ENCODE data around the gene SPOCK1.

SPOCK1 gene

GRCh38 chr5:137268646-137269045 lies 230.5 kb downstream of the SPOCK1 start:
- H2AK5ac ChIP-seq (ENCODE audit: low read length, severe bottlenecking): no peak overlapping the region
- H3K79me1 ChIP-seq (replicated peaks; ENCODE audit: low read length, poor library complexity, severe bottlenecking): no peaks in the 10 kb centered on the region
- WGBS: no CpG with 5 or more reads among the region's 1 CpG

GRCh38 chr5:137266186-137266585 lies 232.9 kb downstream of the SPOCK1 start:
- H3K14ac ChIP-seq (ENCODE audit: low read length in 2 of 2): no peak overlapping the region

More at GRCh38 chr5:137268646-137269045, 230.5 kb downstream of the SPOCK1 start:
- Histone ChIP-seq H3K9me3 (ENCODE audit: control insufficient read depth, low read length) (no peaks in the 10 kb centered on the region), H3K27ac (ENCODE audit: low read length, poor library complexity, severe bottlenecking) (no peak overlapping the region), H3K9ac (ENCODE audit: low read length) (no peak overlapping the region), H4K8ac (ENCODE audit: low read length) (no peak overlapping the region), H3K4me3 (ENCODE audit: insufficient read depth in 1 of 2, low read depth in 1 of 2, low read length in 2 of 2) (no peak overlapping the region), H3K4me1 (ENCODE audit: control insufficient read depth, insufficient read depth, low read depth, low read length) (no peaks in the 10 kb centered on the region), H2AFZ (ENCODE audit: low read depth, low read length) (no peak overlapping the region), H3K14ac (ENCODE audit: low read length in 2 of 2) (no peak overlapping the region), H3K4ac (ENCODE audit: low read depth in 1 of 2, low read length in 2 of 2) (no peak overlapping the region), H2BK120ac (ENCODE audit: low read depth, low read length) (no peak overlapping the region), H4K91ac (ENCODE audit: low read length) (no peak overlapping the region), H2BK15ac (ENCODE audit: low read depth, poor library complexity, severe bottlenecking) (no peak overlapping the region), H2BK12ac (ENCODE audit: low read length in 2 of 2) (no peak overlapping the region), H3K4me2 (ENCODE audit: low read length, poor library complexity, severe bottlenecking) (no peak overlapping the region), H3K23ac (ENCODE audit: low read length in 2 of 2) (no peak overlapping the region), H3K36me3 (ENCODE audit: control insufficient read depth in 1 of 2, insufficient read depth in 2 of 2, low read depth in 1 of 2, low read length in 2 of 2) (no peaks in the 10 kb centered on the region), H3K18ac (ENCODE audit: low read depth in 1 of 2, low read length in 2 of 2) (no peak overlapping the region), H3K27me3 (ENCODE audit: control insufficient read depth in 1 of 2, insufficient read depth in 1 of 2, low read length in 2 of 2) (peaks cover 0 to 22% of the 10 kb centered on the region in 2 experiments), H2BK5ac (ENCODE audit: low read depth, low read length, poor library complexity, severe bottlenecking) (no peak overlapping the region)
- no peak for DNase-seq

GRCh38 chr5:137265457-137265856 lies 233.7 kb downstream of the SPOCK1 start:
- no peak overlapping the region for H2AK5ac ChIP-seq (ENCODE audit: low read length, severe bottlenecking)
- no peak overlapping the region for H3K23ac ChIP-seq (ENCODE audit: low read length in 2 of 2)
- peaks cover 0 to 52% of the 10 kb centered on the region in 2 experiments for H3K27me3 ChIP-seq (ENCODE audit: control insufficient read depth in 1 of 2, insufficient read depth in 1 of 2, low read length in 2 of 2)
- no peak overlapping the region for H2BK5ac ChIP-seq (ENCODE audit: low read depth, low read length, poor library complexity, severe bottlenecking)
- no peak overlapping the region for H3K18ac ChIP-seq (ENCODE audit: low read depth in 1 of 2, low read length in 2 of 2)
- H3K9ac ChIP-seq (ENCODE audit: low read length): no peak overlapping the region
- no peak overlapping the region for H3K4ac ChIP-seq (ENCODE audit: low read depth in 1 of 2, low read length in 2 of 2)
- no peak overlapping the region for H4K91ac ChIP-seq (ENCODE audit: low read length)
- no peaks in the 10 kb centered on the region for H3K36me3 ChIP-seq (ENCODE audit: control insufficient read depth in 1 of 2, insufficient read depth in 2 of 2, low read depth in 1 of 2, low read length in 2 of 2)
- WGBS: 100% methylated on average over 1 of the region's 1 CpG
- H2BK12ac ChIP-seq (ENCODE audit: low read length in 2 of 2): no peak overlapping the region
- no peak overlapping the region for H2BK15ac ChIP-seq (ENCODE audit: low read depth, poor library complexity, severe bottlenecking)
- no peak for DNase-seq
- H3K14ac ChIP-seq (ENCODE audit: low read length in 2 of 2): no peak overlapping the region
- no peaks in the 10 kb centered on the region for H3K9me3 ChIP-seq (ENCODE audit: control insufficient read depth, low read length)
- no peak overlapping the region for H3K27ac ChIP-seq (ENCODE audit: low read length, poor library complexity, severe bottlenecking)
- no peak overlapping the region for H2BK120ac ChIP-seq (ENCODE audit: low read depth, low read length)
- no peaks in the 10 kb centered on the region for H3K4me1 ChIP-seq (ENCODE audit: control insufficient read depth, insufficient read depth, low read depth, low read length)
- H3K4me2 ChIP-seq (ENCODE audit: low read length, poor library complexity, severe bottlenecking): no peak overlapping the region
- no peaks in the 10 kb centered on the region for H3K79me1 ChIP-seq (replicated peaks; ENCODE audit: low read length, poor library complexity, severe bottlenecking)
- H2AFZ ChIP-seq (ENCODE audit: low read depth, low read length): no peak overlapping the region
- H3K4me3 ChIP-seq (ENCODE audit: insufficient read depth in 1 of 2, low read depth in 1 of 2, low read length in 2 of 2): peak overlapping the region in 1 of 2 experiments; percentile 8
- H4K8ac ChIP-seq (ENCODE audit: low read length): no peak overlapping the region

More at GRCh38 chr5:137266186-137266585, 232.9 kb downstream of the SPOCK1 start:
- H3K4me3 ChIP-seq (ENCODE audit: insufficient read depth in 1 of 2, low read depth in 1 of 2, low read length in 2 of 2): no peak overlapping the region
- H3K36me3 ChIP-seq (ENCODE audit: control insufficient read depth in 1 of 2, insufficient read depth in 2 of 2, low read depth in 1 of 2, low read length in 2 of 2): no peaks in the 10 kb centered on the region
- H3K4me1 ChIP-seq (ENCODE audit: control insufficient read depth, insufficient read depth, low read depth, low read length): no peaks in the 10 kb centered on the region
- H3K9me3 ChIP-seq (ENCODE audit: control insufficient read depth, low read length): no peaks in the 10 kb centered on the region
- no peak overlapping the region for H2BK5ac ChIP-seq (ENCODE audit: low read depth, low read length, poor library complexity, severe bottlenecking)
- no peak overlapping the region for H3K23ac ChIP-seq (ENCODE audit: low read length in 2 of 2)
- H2AK5ac ChIP-seq (ENCODE audit: low read length, severe bottlenecking): no peak overlapping the region
- H3K27ac ChIP-seq (ENCODE audit: low read length, poor library complexity, severe bottlenecking): no peak overlapping the region
- no peak overlapping the region for H2AFZ ChIP-seq (ENCODE audit: low read depth, low read length)
- H3K27me3 ChIP-seq (ENCODE audit: control insufficient read depth in 1 of 2, insufficient read depth in 1 of 2, low read length in 2 of 2): peaks cover 0 to 45% of the 10 kb centered on the region in 2 experiments
- no peak for DNase-seq
- no peak overlapping the region for H4K8ac ChIP-seq (ENCODE audit: low read length)
- no peak overlapping the region for H3K4me2 ChIP-seq (ENCODE audit: low read length, poor library complexity, severe bottlenecking)
- no peaks in the 10 kb centered on the region for H3K79me1 ChIP-seq (replicated peaks; ENCODE audit: low read length, poor library complexity, severe bottlenecking)
- no peak overlapping the region for H2BK120ac ChIP-seq (ENCODE audit: low read depth, low read length)
- H4K91ac ChIP-seq (ENCODE audit: low read length): no peak overlapping the region
- no peak overlapping the region for H2BK15ac ChIP-seq (ENCODE audit: low read depth, poor library complexity, severe bottlenecking)
- H2BK12ac ChIP-seq (ENCODE audit: low read length in 2 of 2): no peak overlapping the region
- WGBS: 79% methylated on average over 2 of the region's 4 CpGs
- no peak overlapping the region for H3K18ac ChIP-seq (ENCODE audit: low read depth in 1 of 2, low read length in 2 of 2)
- no peak overlapping the region for H3K4ac ChIP-seq (ENCODE audit: low read depth in 1 of 2, low read length in 2 of 2)
- H3K9ac ChIP-seq (ENCODE audit: low read length): no peak overlapping the region

GRCh38 chr5:137264573-137264972 lies 234.6 kb downstream of the SPOCK1 start:
- Histone ChIP-seq H4K8ac (ENCODE audit: low read length) (no peak overlapping the region), H2AFZ (ENCODE audit: low read depth, low read length) (no peak overlapping the region), H2AK5ac (ENCODE audit: low read length, severe bottlenecking) (no peak overlapping the region), H4K91ac (ENCODE audit: low read length) (no peak overlapping the region), H3K4me3 (ENCODE audit: insufficient read depth in 1 of 2, low read depth in 1 of 2, low read length in 2 of 2) (peak overlapping the region in 1 of 2 experiments; percentile 36), H3K4me1 (ENCODE audit: control insufficient read depth, insufficient read depth, low read depth, low read length) (no peaks in the 10 kb centered on the region), H3K4me2 (ENCODE audit: low read length, poor library complexity, severe bottlenecking) (no peak overlapping the region), H2BK15ac (ENCODE audit: low read depth, poor library complexity, severe bottlenecking) (no peak overlapping the region), H3K27me3 (ENCODE audit: control insufficient read depth in 1 of 2, insufficient read depth in 1 of 2, low read length in 2 of 2) (peaks cover 0 to 56% of the 10 kb centered on the region in 2 experiments), H3K23ac (ENCODE audit: low read length in 2 of 2) (no peak overlapping the region), H3K79me1 (replicated peaks; ENCODE audit: low read length, poor library complexity, severe bottlenecking) (no peaks in the 10 kb centered on the region), H2BK120ac (ENCODE audit: low read depth, low read length) (no peak overlapping the region), H3K27ac (ENCODE audit: low read length, poor library complexity, severe bottlenecking) (no peak overlapping the region), H2BK5ac (ENCODE audit: low read depth, low read length, poor library complexity, severe bottlenecking) (no peak overlapping the region), H3K18ac (ENCODE audit: low read depth in 1 of 2, low read length in 2 of 2) (no peak overlapping the region), H3K9me3 (ENCODE audit: control insufficient read depth, low read length) (no peaks in the 10 kb centered on the region), H3K9ac (ENCODE audit: low read length) (no peak overlapping the region), H3K36me3 (ENCODE audit: control insufficient read depth in 1 of 2, insufficient read depth in 2 of 2, low read depth in 1 of 2, low read length in 2 of 2) (no peaks in the 10 kb centered on the region), H2BK12ac (ENCODE audit: low read length in 2 of 2) (no peak overlapping the region), H3K14ac (ENCODE audit: low read length in 2 of 2) (no peak overlapping the region), H3K4ac (ENCODE audit: low read depth in 1 of 2, low read length in 2 of 2) (no peak overlapping the region)
- WGBS: 55% methylated on average over 3 of the region's 4 CpGs
- DNase-seq: peak; percentile 30
